PFSK-1 (cell line): ENCODE data around the gene ALDH8A1. TPM values are rescaled to one million over a fixed set of nuclear protein-coding genes. Genes with fewer than 3 reads are reported as not detected.

ENCODE experiments used
- FOXP2 ChIP-seq: optimal IDR thresholded peaks from 2 replicates; pipeline ENCODE3; 2011; ENCODE audit warnings: borderline replicate concordance, control low read depth, inconsistent platforms; ENCODE audit not compliant: insufficient read depth; ENCODE audit errors: extremely low read length, extremely low read depth
- POLR2AphosphoS5 ChIP-seq: IDR thresholded peaks from 2 replicates; pipeline ENCODE4 v1.6.1; 2012; ENCODE audit warnings: low read depth, mild to moderate bottlenecking, control low read depth, low read length, moderate library complexity
- REST ChIP-seq, 2 experiments: IDR thresholded peaks; 2 replicates each; pipeline versions ENCODE4 v1.6.1 to v1.8.0; 2011 to 2012; ENCODE audit warnings: low read depth in 2 of 2, low read length in 2 of 2, control low read depth in 1 of 2, inconsistent platforms in 1 of 2, mild to moderate bottlenecking in 1 of 2, moderate library complexity in 1 of 2; ENCODE audit not compliant: insufficient read depth in 1 of 2
- SIN3A ChIP-seq: IDR thresholded peaks from 2 replicates; pipeline ENCODE4 v1.6.1; 2012; ENCODE audit warnings: mild to moderate bottlenecking, low read length, moderate library complexity, borderline replicate concordance; ENCODE audit not compliant: insufficient read depth
- TAF1 ChIP-seq: IDR thresholded peaks from 2 replicates; pipeline ENCODE4 v1.6.1; 2012; ENCODE audit warnings: low read length, control low read depth, borderline replicate concordance; ENCODE audit not compliant: insufficient read depth
- polyA plus RNA-seq: library from polyadenylated mRNA; unstranded; fragments of >200 nt; gene quantifications from one replicate; pipeline ENCODE4 v1.2.1, GENCODE V29; 2012; ENCODE audit warnings: low read depth, missing spikeins; ENCODE audit not compliant: insufficient read length

Gene ALDH8A1
- 0.69 TPM for polyA plus RNA-seq

- no peak for TF ChIP-seq SIN3A
- TF ChIP-seq POLR2AphosphoS5, result no peak
- no peak for TF ChIP-seq FOXP2
These were observed at the start of gene ALDH8A1 for GRCh38 chr6:134949927-134950326. Gene ALDH8A1 (minus strand): TSS chr6:134950101. CDS start chr6:134950053, 48 bp downstream.

- no peak for TF ChIP-seq SIN3A
- no peak for TF ChIP-seq TAF1
- no peak for TF ChIP-seq REST (IDR thresholded peaks at IDR 0.05; ENCODE audit: insufficient read depth in 1 of 2, low read depth in 2 of 2, low read length in 2 of 2)
- no peak for TF ChIP-seq FOXP2
- no peak for TF ChIP-seq POLR2AphosphoS5
These were observed 49.2 kb upstream of the ALDH8A1 start for GRCh38 chr6:134999107-134999506.

GRCh38 chr6:134997133-134997995, 47.5 kb upstream of the ALDH8A1 start:
- TF ChIP-seq POLR2AphosphoS5, result no peak
- TF ChIP-seq FOXP2, result no peak
- no peak for TF ChIP-seq SIN3A
- no peak for TF ChIP-seq TAF1
- no peak for TF ChIP-seq REST (IDR thresholded peaks at IDR 0.05; ENCODE audit: insufficient read depth in 1 of 2, low read depth in 2 of 2, low read length in 2 of 2)

- TF ChIP-seq SIN3A (no peak), FOXP2 (no peak), TAF1 (no peak), REST (IDR thresholded peaks at IDR 0.05; ENCODE audit: insufficient read depth in 1 of 2, low read depth in 2 of 2, low read length in 2 of 2) (no peak), POLR2AphosphoS5 (no peak)
These were observed 45.6 kb upstream of the ALDH8A1 start for GRCh38 chr6:134995536-134995935.

- TF ChIP-seq TAF1 (no peak), FOXP2 (no peak), SIN3A (no peak), POLR2AphosphoS5 (no peak), REST (IDR thresholded peaks at IDR 0.05; ENCODE audit: insufficient read depth in 1 of 2, low read depth in 2 of 2, low read length in 2 of 2) (no peak)
These were observed 44.5 kb upstream of the ALDH8A1 start for GRCh38 chr6:134994431-134994830.
